Astrocyte (in vitro differentiated cells and primary cell): Measurements from ENCODE around the gene PRMT2. TPM values are rescaled to one million over a fixed set of nuclear protein-coding genes. Genes with fewer than 3 reads are reported as not detected.
"Not testable (repeated sequence)": the region's sequence is repeated elsewhere in the genome, so short reads cannot be mapped to it uniquely, and the experiment has no call there.

Source experiments
- DNase-seq: peaks from one replicate; pipeline ENCODE4 v3.0.0-alpha.2; 2010; ENCODE audit warnings: low read depth
- FAIRE-seq: peaks from 2 replicates; lab custom pipeline; 2011; peaks lifted over from hg19 to GRCh38; lab: Jason Lieb, UNC
- H2AFZ ChIP-seq: 2 replicates; pipeline ENCODE4 v1.6.0; 2012; ENCODE audit warnings: low read depth, low read length, inconsistent platforms
- H3K27ac ChIP-seq: 2 replicates; pipeline ENCODE4 v1.5.1; 2011; ENCODE audit warnings: low read depth, low read length, inconsistent platforms
- H3K27me3 ChIP-seq: 2 replicates; pipeline ENCODE4 v1.6.0; 2011; ENCODE audit warnings: low read length, inconsistent platforms; ENCODE audit not compliant: insufficient read depth
- H3K36me3 ChIP-seq: 2 replicates; pipeline ENCODE4 v1.5.1; 2011; ENCODE audit warnings: low read length, inconsistent platforms; ENCODE audit not compliant: insufficient read depth
- H3K4me1 ChIP-seq: 2 replicates; pipeline ENCODE4 v1.5.1; 2011; ENCODE audit warnings: low read length, inconsistent platforms; ENCODE audit not compliant: insufficient read depth
- H3K4me2 ChIP-seq: 2 replicates; pipeline ENCODE4 v1.6.0; 2012; ENCODE audit warnings: low read length, inconsistent platforms
- H3K4me3 ChIP-seq: 2 replicates; pipeline ENCODE4 v1.5.1; 2011; ENCODE audit warnings: low read depth, mild to moderate bottlenecking, low read length, inconsistent platforms; ENCODE audit not compliant: insufficient read depth
- H3K79me2 ChIP-seq: 2 replicates; pipeline ENCODE4 v1.6.0; 2012; ENCODE audit warnings: mild to moderate bottlenecking, low read length, inconsistent platforms; ENCODE audit not compliant: insufficient read depth
- H3K9ac ChIP-seq: 2 replicates; pipeline ENCODE4 v1.6.0; 2012; ENCODE audit warnings: mild to moderate bottlenecking, low read length, inconsistent platforms
- H3K9me3 ChIP-seq: 2 replicates; pipeline ENCODE4 v1.5.1; 2012; ENCODE audit warnings: low read depth, mild to moderate bottlenecking, low read length, inconsistent platforms; ENCODE audit not compliant: insufficient read depth
- H4K20me1 ChIP-seq: 2 replicates; pipeline ENCODE4 v1.6.0; 2012; ENCODE audit warnings: low read length, inconsistent platforms; ENCODE audit not compliant: insufficient read depth
- H3K27ac Mint-ChIP-seq: one replicate; pipeline ENCODE4 v1.8.0; 2021; ENCODE audit warnings: mild to moderate bottlenecking, mixed read lengths; ENCODE audit not compliant: unreplicated experiment
- H3K27me3 Mint-ChIP-seq: one replicate; pipeline ENCODE4 v1.8.0; 2021; ENCODE audit warnings: low read depth, mixed read lengths; ENCODE audit not compliant: unreplicated experiment
- H3K36me3 Mint-ChIP-seq: one replicate; pipeline ENCODE4 v1.8.0; 2021; ENCODE audit warnings: low read depth, mixed read lengths; ENCODE audit not compliant: unreplicated experiment
- H3K4me1 Mint-ChIP-seq: one replicate; pipeline ENCODE4 v1.8.0; 2021; ENCODE audit warnings: low read depth, mixed read lengths; ENCODE audit not compliant: unreplicated experiment
- H3K4me3 Mint-ChIP-seq: one replicate; pipeline ENCODE4 v1.8.0; 2021; ENCODE audit warnings: mild to moderate bottlenecking, moderate library complexity, mixed read lengths; ENCODE audit not compliant: unreplicated experiment
- H3K9me3 Mint-ChIP-seq: one replicate; pipeline ENCODE4 v1.8.0; 2021; ENCODE audit warnings: mild to moderate bottlenecking, mixed read lengths; ENCODE audit not compliant: unreplicated experiment
- CTCF ChIP-seq: IDR thresholded peaks from 2 replicates; pipeline ENCODE4 v1.5.1; 2011; ENCODE audit warnings: low read depth, mild to moderate bottlenecking, inconsistent platforms, low read length, moderate library complexity; ENCODE audit not compliant: insufficient read depth
- EZH2 ChIP-seq: IDR thresholded peaks from 2 replicates; pipeline ENCODE4 v1.6.1; 2012; ENCODE audit warnings: mild to moderate bottlenecking, low read length, inconsistent platforms; ENCODE audit not compliant: insufficient read depth
- total RNA-seq: library from RNA; stranded (reverse); gene quantifications from 2 replicates; pipeline ENCODE4 v1.2.1, GENCODE V29; 2021

PRMT2 gene
- total RNA-seq, 1 donor from 2014 or later, result 106 TPM

- Histone ChIP-seq H3K79me2 (no peaks in the 10 kb centered on the region), H3K27ac (no peak overlapping the region), H3K36me3 (no peaks in the 10 kb centered on the region), H3K4me3 (no peak overlapping the region), H3K9me3 (no peaks in the 10 kb centered on the region), H4K20me1 (no peaks in the 10 kb centered on the region), H3K27me3 (peaks cover 6% of the 10 kb centered on the region), H2AFZ (no peak overlapping the region), H3K4me2 (no peak overlapping the region), H3K9ac (no peak overlapping the region), H3K4me1 (no peaks in the 10 kb centered on the region)
- H3K27me3 Mint-ChIP-seq, result peaks cover 7% of the 10 kb centered on the region
- FAIRE-seq, result no peak
- peaks cover 10% of the 10 kb centered on the region for H3K4me1 Mint-ChIP-seq
- H3K9me3 Mint-ChIP-seq, result no peaks in the 10 kb centered on the region
- no peak for DNase-seq
- H3K4me3 Mint-ChIP-seq, result no peak overlapping the region
- H3K36me3 Mint-ChIP-seq, result no peaks in the 10 kb centered on the region
- TF ChIP-seq EZH2, result no peak
- TF ChIP-seq CTCF, result no peak
- H3K27ac Mint-ChIP-seq, result no peak overlapping the region
Observed at GRCh38 chr21:46675595-46676280, 40.3 kb downstream of the PRMT2 start.

GRCh38 chr21:46676542-46676941 lies 41.1 kb downstream of the PRMT2 start:
- not testable (repeated sequence) for H3K79me2 ChIP-seq, H3K9me3 Mint-ChIP-seq, H3K4me3 ChIP-seq, H3K9ac ChIP-seq, H3K4me1 ChIP-seq, H3K4me3 Mint-ChIP-seq, FAIRE-seq, H3K4me2 ChIP-seq, H3K36me3 ChIP-seq, H2AFZ ChIP-seq, H3K27me3 ChIP-seq, H3K36me3 Mint-ChIP-seq, H3K27me3 Mint-ChIP-seq, H4K20me1 ChIP-seq, H3K27ac ChIP-seq, H3K9me3 ChIP-seq, DNase-seq, H3K27ac Mint-ChIP-seq
- H3K4me1 Mint-ChIP-seq, result peaks cover 14% of the 10 kb centered on the region

- not testable (repeated sequence) for H3K4me3 Mint-ChIP-seq, H3K79me2 ChIP-seq, H4K20me1 ChIP-seq, H2AFZ ChIP-seq, H3K4me2 ChIP-seq, H3K9me3 Mint-ChIP-seq, H3K9ac ChIP-seq, H3K36me3 ChIP-seq, H3K9me3 ChIP-seq, H3K4me3 ChIP-seq, FAIRE-seq, H3K27me3 ChIP-seq, H3K27me3 Mint-ChIP-seq, H3K4me1 ChIP-seq, H3K36me3 Mint-ChIP-seq, H3K27ac ChIP-seq
- peak; percentile 12 for DNase-seq
- H3K27ac Mint-ChIP-seq, result peak overlapping the region; percentile 21
- peaks cover 12% of the 10 kb centered on the region for H3K4me1 Mint-ChIP-seq
Observed at GRCh38 chr21:46681593-46681992, 46.1 kb downstream of the PRMT2 start.

- not testable (repeated sequence) for H3K36me3 Mint-ChIP-seq, H3K9me3 ChIP-seq, FAIRE-seq, H3K9ac ChIP-seq, H3K4me3 ChIP-seq, H3K4me3 Mint-ChIP-seq, H3K4me1 ChIP-seq, H3K27me3 ChIP-seq, H3K27me3 Mint-ChIP-seq, H3K9me3 Mint-ChIP-seq, H3K27ac ChIP-seq, H3K4me2 ChIP-seq, H3K79me2 ChIP-seq, H3K36me3 ChIP-seq, DNase-seq, H2AFZ ChIP-seq, H3K27ac Mint-ChIP-seq, H3K4me1 Mint-ChIP-seq, H4K20me1 ChIP-seq
Observed at GRCh38 chr21:46698652-46699051, 63.2 kb downstream of the PRMT2 start.

GRCh38 chr21:46699104-46699503 lies 63.6 kb downstream of the PRMT2 start:
- not testable (repeated sequence) for FAIRE-seq, H3K27me3 ChIP-seq, H3K36me3 Mint-ChIP-seq, H3K4me3 ChIP-seq, H3K9me3 Mint-ChIP-seq, DNase-seq, H3K27ac Mint-ChIP-seq, H3K9ac ChIP-seq, H3K4me3 Mint-ChIP-seq, H3K9me3 ChIP-seq, H3K27me3 Mint-ChIP-seq, H4K20me1 ChIP-seq, H3K36me3 ChIP-seq, H3K4me1 Mint-ChIP-seq, H3K79me2 ChIP-seq, H3K27ac ChIP-seq, H3K4me1 ChIP-seq, H3K4me2 ChIP-seq, H2AFZ ChIP-seq
